DOHH2 (cell line): Measurements from ENCODE around the gene ADAM29.
"Not testable (repeated sequence)": the region's sequence is repeated elsewhere in the genome, so short reads cannot be mapped to it uniquely, and the experiment has no call there.

ENCODE experiments used
- EZH2phosphoT487 ChIP-seq: fragments of 200-600 bp; sonication (generic); IDR thresholded peaks from 2 replicates; pipeline ENCODE4 v1.6.1; 2017; ENCODE audit warnings: borderline replicate concordance, mild to moderate bottlenecking, antibody characterized with exemption, low read length, moderate library complexity, mixed read lengths
- TF ChIP-seq, protein P1 (sequence below): fragments of 200-600 bp; sonication (generic); IDR thresholded peaks from one replicate; pipeline ENCODE4 v1.5.1; 2014; ENCODE audit warnings: antibody characterized with exemption, mild to moderate bottlenecking, low read depth, low read length; ENCODE audit not compliant: poor library complexity, severe bottlenecking

- TF ChIP-seq, protein P1, sequence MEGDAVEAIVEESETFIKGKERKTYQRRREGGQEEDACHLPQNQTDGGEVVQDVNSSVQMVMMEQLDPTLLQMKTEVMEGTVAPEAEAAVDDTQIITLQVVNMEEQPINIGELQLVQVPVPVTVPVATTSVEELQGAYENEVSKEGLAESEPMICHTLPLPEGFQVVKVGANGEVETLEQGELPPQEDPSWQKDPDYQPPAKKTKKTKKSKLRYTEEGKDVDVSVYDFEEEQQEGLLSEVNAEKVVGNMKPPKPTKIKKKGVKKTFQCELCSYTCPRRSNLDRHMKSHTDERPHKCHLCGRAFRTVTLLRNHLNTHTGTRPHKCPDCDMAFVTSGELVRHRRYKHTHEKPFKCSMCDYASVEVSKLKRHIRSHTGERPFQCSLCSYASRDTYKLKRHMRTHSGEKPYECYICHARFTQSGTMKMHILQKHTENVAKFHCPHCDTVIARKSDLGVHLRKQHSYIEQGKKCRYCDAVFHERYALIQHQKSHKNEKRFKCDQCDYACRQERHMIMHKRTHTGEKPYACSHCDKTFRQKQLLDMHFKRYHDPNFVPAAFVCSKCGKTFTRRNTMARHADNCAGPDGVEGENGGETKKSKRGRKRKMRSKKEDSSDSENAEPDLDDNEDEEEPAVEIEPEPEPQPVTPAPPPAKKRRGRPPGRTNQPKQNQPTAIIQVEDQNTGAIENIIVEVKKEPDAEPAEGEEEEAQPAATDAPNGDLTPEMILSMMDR = not testable (repeated sequence)
- TF ChIP-seq EZH2phosphoT487 = not testable (repeated sequence)
Observed at GRCh38 chr4:174983870-174984269, 65.7 kb downstream of the ADAM29 start.
